ENCODE results near the gene APOL2. TPM values are rescaled to one million over a fixed set of nuclear protein-coding genes. Genes with fewer than 3 reads are reported as not detected.
A peak's percentile ranks its signal among the peaks of the same experiment; 100 is the strongest.

The APOL2 gene
- total RNA-seq, 1 donor from 2014 or later = 15.7 TPM

- Mint-ChIP-seq H3K9me3 (no peaks in the 10 kb centered on the region), H3K4me1 (peaks cover 21% of the 10 kb centered on the region), H3K27me3 (ENCODE audit: low read depth) (peaks cover 5% of the 10 kb centered on the region), H3K4me3 (no peak overlapping the region), H3K36me3 (ENCODE audit: low read depth) (peaks cover 5% of the 10 kb centered on the region), H3K27ac (ENCODE audit: unreplicated experiment) (no peak overlapping the region)
- no peak for TF ChIP-seq CTCF (conservative IDR thresholded peaks at IDR 0.05)
- no peak for DNase-seq (ENCODE audit: low read depth, low spot score)
Observed at GRCh38 chr22:36224245-36224644, 15.1 kb downstream of the APOL2 start.

DNA sequence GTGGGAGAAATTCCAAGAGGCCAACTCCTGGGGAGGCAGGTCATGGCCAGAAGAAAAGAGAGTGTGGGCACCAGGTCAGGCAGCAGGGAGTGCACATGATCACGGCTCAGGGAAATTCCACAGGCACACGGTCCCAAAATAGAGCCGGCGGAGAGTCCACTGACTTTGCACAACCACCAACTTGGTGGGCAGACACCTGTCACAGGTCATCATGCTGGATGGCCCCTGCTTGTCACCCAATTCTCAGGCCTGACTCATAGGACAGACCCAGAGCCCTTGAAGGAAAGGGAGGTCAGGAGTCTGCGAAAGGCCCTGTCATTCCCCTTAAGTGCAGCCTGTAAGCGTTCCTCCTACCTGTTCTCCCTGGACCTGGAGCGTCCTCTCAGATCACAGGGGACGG is 15.8 kb downstream of the APOL2 start:
- no peaks in the 10 kb centered on the region for H3K9me3 Mint-ChIP-seq

DNA sequence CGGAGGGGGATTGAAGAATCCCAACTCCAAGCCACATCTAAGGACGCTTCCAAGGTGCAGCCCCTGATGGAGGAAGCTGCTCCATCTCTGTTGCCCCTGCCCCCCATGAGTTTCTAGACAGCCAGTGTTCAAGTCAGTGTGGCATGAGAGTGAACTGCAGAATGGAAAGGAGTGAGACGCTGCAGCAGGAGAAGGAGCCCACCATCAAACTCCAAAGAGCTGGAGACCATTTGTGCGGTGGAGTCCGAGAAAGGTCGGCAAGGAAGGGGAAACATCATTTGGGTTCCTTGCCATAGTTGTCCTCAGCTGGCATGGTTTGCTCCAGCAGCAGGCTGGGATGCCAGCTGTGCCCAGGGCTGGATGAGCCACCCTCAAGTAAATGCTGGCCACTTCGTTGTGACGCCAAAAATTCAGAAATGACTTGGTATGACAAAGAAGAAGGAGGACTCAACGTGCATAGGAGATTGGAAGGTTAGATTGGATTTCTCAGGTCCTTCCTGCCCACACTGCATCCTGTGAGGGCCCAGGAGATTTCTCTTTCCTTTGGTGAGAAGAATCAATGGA is 16.4 kb downstream of the APOL2 start:
- peaks cover 13% of the 10 kb centered on the region for H3K27me3 Mint-ChIP-seq (ENCODE audit: low read depth)
- no peaks in the 10 kb centered on the region for H3K9me3 Mint-ChIP-seq
- peaks cover 5% of the 10 kb centered on the region for H3K36me3 Mint-ChIP-seq (ENCODE audit: low read depth)
- no peak for DNase-seq (ENCODE audit: low read depth, low spot score)
- H3K4me1 Mint-ChIP-seq = peaks cover 13% of the 10 kb centered on the region
- H3K27ac Mint-ChIP-seq (ENCODE audit: unreplicated experiment) = no peak overlapping the region
- no peak for TF ChIP-seq CTCF (conservative IDR thresholded peaks at IDR 0.05)
- H3K4me3 Mint-ChIP-seq = no peak overlapping the region

More for the DNA sequence above, 15.8 kb downstream of the APOL2 start:
- peaks cover 5% of the 10 kb centered on the region for H3K36me3 Mint-ChIP-seq (ENCODE audit: low read depth)
- no peak for DNase-seq (ENCODE audit: low read depth, low spot score)
- H3K27me3 Mint-ChIP-seq (ENCODE audit: low read depth) = peaks cover 8% of the 10 kb centered on the region
- H3K4me1 Mint-ChIP-seq = peaks cover 17% of the 10 kb centered on the region
- H3K27ac Mint-ChIP-seq (ENCODE audit: unreplicated experiment) = no peak overlapping the region
- TF ChIP-seq CTCF (conservative IDR thresholded peaks at IDR 0.05) = no peak
- H3K4me3 Mint-ChIP-seq = no peak overlapping the region

- Mint-ChIP-seq H3K9me3 (no peaks in the 10 kb centered on the region), H3K27ac (ENCODE audit: unreplicated experiment) (no peak overlapping the region), H3K27me3 (ENCODE audit: low read depth) (peaks cover 16% of the 10 kb centered on the region), H3K36me3 (ENCODE audit: low read depth) (no peaks in the 10 kb centered on the region), H3K4me1 (peaks cover 13% of the 10 kb centered on the region), H3K4me3 (no peak overlapping the region)
- peak; percentile 28 for DNase-seq (ENCODE audit: low read depth, low spot score)
- TF ChIP-seq CTCF (conservative IDR thresholded peaks at IDR 0.05) = peak; percentile 70
Observed at GRCh38 chr22:36221799-36222751, 17.3 kb downstream of the APOL2 start.

- no peak overlapping the region for H3K27ac Mint-ChIP-seq (ENCODE audit: unreplicated experiment)
- TF ChIP-seq CTCF (conservative IDR thresholded peaks at IDR 0.05) = no peak
- no peaks in the 10 kb centered on the region for H3K9me3 Mint-ChIP-seq
- no peaks in the 10 kb centered on the region for H3K36me3 Mint-ChIP-seq (ENCODE audit: low read depth)
- H3K4me3 Mint-ChIP-seq = no peak overlapping the region
- no peak for DNase-seq (ENCODE audit: low read depth, low spot score)
- peaks cover 13% of the 10 kb centered on the region for H3K4me1 Mint-ChIP-seq
- H3K27me3 Mint-ChIP-seq (ENCODE audit: low read depth) = peaks cover 23% of the 10 kb centered on the region
Observed at GRCh38 chr22:36220451-36220921, 18.8 kb downstream of the APOL2 start.
